HL-60 (cell line): Measurements from ENCODE around the gene POLR2L.

Source experiments
- DNase-seq, 2 experiments: peaks; one replicate each; pipeline ENCODE4 v3.0.0-alpha.2; 2010 to 2020; ENCODE audit warnings: low read depth in 1 of 2, low spot score in 1 of 2
- H3K27ac ChIP-seq: fragments of 250-450 bp; sonication (Bioruptor Pico); replicated peaks from 2 replicates; pipeline ENCODE4 v1.5.1; 2020; ENCODE audit warnings: mild to moderate bottlenecking, moderate library complexity
- H3K27me3 ChIP-seq: fragments of 250-450 bp; sonication (Bioruptor Pico); 2 replicates; pipeline ENCODE4 v1.5.1; 2021; ENCODE audit warnings: mild to moderate bottlenecking, moderate library complexity; ENCODE audit not compliant: insufficient read depth, poor library complexity, severe bottlenecking
- H3K4me3 ChIP-seq: replicated peaks from 2 replicates; pipeline ENCODE4 v1.5.1; 2011; ENCODE audit warnings: mild to moderate bottlenecking, control low read depth, low read length; ENCODE audit not compliant: insufficient read depth
- GABPA ChIP-seq: IDR thresholded peaks from 2 replicates; pipeline ENCODE4 v1.6.1; 2012; ENCODE audit warnings: low read depth
- POLR2AphosphoS5 ChIP-seq: IDR thresholded peaks from 2 replicates; pipeline ENCODE4 v1.6.1; 2012; ENCODE audit warnings: low read depth
- SPI1 ChIP-seq: IDR thresholded peaks from 2 replicates; pipeline ENCODE4 v1.6.1; 2012; ENCODE audit warnings: low read depth, mild to moderate bottlenecking, borderline replicate concordance
- TF ChIP-seq, protein P1 (sequence below): IDR thresholded peaks from 2 replicates; pipeline ENCODE4 v1.6.1; 2012; ENCODE audit warnings: low read depth; ENCODE audit not compliant: insufficient replicate concordance
- TF ChIP-seq, protein P2 (sequence below): IDR thresholded peaks from one replicate; pipeline ENCODE4 v1.5.1; 2011; ENCODE audit warnings: low read length, control low read depth, inconsistent platforms; ENCODE audit not compliant: insufficient read depth

POLR2L gene

DNA sequence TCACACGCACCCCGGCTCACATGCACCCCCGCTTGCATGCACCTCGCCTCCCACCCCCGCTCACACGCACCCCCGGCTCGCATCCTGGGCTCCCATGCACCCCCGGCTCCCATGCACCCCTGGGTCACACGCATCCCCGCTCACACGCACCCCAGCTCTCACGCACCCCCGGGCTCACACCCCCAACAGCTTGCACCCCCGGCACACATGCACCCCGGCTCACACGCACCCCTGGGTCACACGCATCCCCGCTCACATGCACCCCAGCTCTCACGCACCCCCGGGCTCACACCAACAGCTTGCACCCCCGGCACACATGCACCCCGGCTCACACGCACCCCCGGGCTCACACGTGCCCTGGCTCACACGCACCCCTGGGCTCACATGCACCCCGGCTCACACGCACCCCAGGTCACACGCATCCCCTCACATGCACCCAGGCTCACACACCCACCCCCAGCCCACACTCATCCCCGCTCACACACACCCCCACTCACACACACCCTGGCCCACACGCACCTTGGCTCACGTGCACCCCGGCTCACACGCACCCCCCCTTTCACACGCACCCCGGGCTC lies 16.5 kb upstream of the POLR2L start:
- Histone ChIP-seq H3K4me3 (no peak overlapping the region), H3K27me3 (peaks cover 2% of the 10 kb centered on the region), H3K27ac (no peak overlapping the region)
- no peak for TF ChIP-seq SPI1
- no peak for TF ChIP-seq GABPA
- TF ChIP-seq POLR2AphosphoS5, result no peak
- TF ChIP-seq, protein P1, sequence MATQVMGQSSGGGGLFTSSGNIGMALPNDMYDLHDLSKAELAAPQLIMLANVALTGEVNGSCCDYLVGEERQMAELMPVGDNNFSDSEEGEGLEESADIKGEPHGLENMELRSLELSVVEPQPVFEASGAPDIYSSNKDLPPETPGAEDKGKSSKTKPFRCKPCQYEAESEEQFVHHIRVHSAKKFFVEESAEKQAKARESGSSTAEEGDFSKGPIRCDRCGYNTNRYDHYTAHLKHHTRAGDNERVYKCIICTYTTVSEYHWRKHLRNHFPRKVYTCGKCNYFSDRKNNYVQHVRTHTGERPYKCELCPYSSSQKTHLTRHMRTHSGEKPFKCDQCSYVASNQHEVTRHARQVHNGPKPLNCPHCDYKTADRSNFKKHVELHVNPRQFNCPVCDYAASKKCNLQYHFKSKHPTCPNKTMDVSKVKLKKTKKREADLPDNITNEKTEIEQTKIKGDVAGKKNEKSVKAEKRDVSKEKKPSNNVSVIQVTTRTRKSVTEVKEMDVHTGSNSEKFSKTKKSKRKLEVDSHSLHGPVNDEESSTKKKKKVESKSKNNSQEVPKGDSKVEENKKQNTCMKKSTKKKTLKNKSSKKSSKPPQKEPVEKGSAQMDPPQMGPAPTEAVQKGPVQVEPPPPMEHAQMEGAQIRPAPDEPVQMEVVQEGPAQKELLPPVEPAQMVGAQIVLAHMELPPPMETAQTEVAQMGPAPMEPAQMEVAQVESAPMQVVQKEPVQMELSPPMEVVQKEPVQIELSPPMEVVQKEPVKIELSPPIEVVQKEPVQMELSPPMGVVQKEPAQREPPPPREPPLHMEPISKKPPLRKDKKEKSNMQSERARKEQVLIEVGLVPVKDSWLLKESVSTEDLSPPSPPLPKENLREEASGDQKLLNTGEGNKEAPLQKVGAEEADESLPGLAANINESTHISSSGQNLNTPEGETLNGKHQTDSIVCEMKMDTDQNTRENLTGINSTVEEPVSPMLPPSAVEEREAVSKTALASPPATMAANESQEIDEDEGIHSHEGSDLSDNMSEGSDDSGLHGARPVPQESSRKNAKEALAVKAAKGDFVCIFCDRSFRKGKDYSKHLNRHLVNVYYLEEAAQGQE, result no peak
- TF ChIP-seq, protein P2, sequence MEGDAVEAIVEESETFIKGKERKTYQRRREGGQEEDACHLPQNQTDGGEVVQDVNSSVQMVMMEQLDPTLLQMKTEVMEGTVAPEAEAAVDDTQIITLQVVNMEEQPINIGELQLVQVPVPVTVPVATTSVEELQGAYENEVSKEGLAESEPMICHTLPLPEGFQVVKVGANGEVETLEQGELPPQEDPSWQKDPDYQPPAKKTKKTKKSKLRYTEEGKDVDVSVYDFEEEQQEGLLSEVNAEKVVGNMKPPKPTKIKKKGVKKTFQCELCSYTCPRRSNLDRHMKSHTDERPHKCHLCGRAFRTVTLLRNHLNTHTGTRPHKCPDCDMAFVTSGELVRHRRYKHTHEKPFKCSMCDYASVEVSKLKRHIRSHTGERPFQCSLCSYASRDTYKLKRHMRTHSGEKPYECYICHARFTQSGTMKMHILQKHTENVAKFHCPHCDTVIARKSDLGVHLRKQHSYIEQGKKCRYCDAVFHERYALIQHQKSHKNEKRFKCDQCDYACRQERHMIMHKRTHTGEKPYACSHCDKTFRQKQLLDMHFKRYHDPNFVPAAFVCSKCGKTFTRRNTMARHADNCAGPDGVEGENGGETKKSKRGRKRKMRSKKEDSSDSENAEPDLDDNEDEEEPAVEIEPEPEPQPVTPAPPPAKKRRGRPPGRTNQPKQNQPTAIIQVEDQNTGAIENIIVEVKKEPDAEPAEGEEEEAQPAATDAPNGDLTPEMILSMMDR, result no peak
- DNase-seq, result no peak

DNA sequence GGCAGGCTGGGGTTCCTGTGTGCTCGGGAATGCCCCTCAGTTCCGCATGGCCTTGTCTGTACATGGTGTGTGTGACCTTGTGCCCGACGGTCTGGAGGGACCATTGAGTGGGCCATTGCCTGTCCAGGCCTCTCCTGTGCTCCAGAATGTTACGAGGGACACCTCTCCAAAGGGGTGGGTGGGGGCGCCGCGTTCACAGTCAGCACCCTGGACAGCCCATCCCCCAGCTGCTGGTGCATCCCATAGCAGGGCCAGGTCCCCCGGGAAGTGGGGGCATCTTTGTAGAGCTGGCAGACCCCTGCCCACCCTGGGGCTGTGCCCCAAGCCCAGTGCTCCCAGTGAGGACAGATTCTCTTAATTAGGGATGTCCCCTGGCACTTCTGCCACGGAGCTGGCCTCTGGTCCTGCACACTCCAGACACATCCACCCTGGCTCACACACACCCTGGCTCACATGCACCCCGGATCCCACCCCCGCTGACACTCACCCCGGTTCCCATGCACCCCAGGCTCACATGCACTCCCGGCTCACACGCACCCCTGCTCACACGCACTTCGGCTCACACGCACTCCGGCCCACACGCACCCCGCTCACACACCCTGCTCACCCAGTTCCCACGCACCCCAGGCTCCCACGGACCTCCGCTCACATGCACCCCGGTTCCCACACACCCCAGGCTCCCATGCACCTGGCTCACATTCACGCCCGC lies 15.9 kb upstream of the POLR2L start:
- DNase-seq, result no peak
- Histone ChIP-seq H3K27ac (no peak overlapping the region), H3K27me3 (peaks cover 2% of the 10 kb centered on the region), H3K4me3 (no peak overlapping the region)
- TF ChIP-seq, protein P1, result peak; percentile 73
- no peak for TF ChIP-seq GABPA

DNA sequence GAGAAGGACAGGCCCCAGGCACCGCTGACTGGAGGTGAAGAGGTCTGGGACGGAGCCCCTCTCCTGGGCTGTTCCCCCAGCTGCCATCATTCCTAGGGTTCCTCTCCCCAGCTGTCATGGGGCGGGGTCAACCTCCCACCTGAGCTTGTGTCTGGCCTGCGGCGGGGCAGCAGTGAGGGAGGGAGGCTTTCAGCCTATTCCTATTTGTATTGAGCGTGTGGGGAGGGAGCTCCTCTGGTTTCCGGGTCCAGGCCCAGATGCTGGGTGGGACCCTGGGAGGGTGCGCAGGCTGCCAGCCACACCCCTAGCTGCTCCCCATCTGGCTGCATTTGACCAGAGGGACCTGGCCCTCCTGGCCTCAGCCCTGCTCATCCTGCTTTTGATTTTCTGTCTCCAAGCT lies 14.1 kb upstream of the POLR2L start:
- no peak overlapping the region for H3K27ac ChIP-seq
- H3K27me3 ChIP-seq, result no peaks in the 10 kb centered on the region
- DNase-seq, result no peak
- no peak overlapping the region for H3K4me3 ChIP-seq
- TF ChIP-seq, protein P2, result no peak
- TF ChIP-seq SPI1 (no peak), GABPA (no peak), POLR2AphosphoS5 (no peak)
- TF ChIP-seq, protein P1, result no peak
